Measurements from ENCODE around the gene FBXL16.
"Not testable (repeated sequence)": the region's sequence is repeated elsewhere in the genome, so short reads cannot be mapped to it uniquely, and the experiment has no call there.

The FBXL16 gene

GRCh38 chr16:708019-708418 lies 2.4 kb upstream of the FBXL16 start:
- DNase-seq = no peak

- no peak for DNase-seq
These were observed 1.5 kb upstream of the FBXL16 start for GRCh38 chr16:707062-707538.

GRCh38 chr16:706189-707061 lies 824 bp upstream of the FBXL16 start:
- DNase-seq = no peak

- no peak for DNase-seq
These were observed 835 bp downstream of the FBXL16 start for GRCh38 chr16:704552-705380.

GRCh38 chr16:704047-704446 lies 1.6 kb downstream of the FBXL16 start:
- DNase-seq = no peak

GRCh38 chr16:703406-703805 lies 2.2 kb downstream of the FBXL16 start:
- no peak for DNase-seq

GRCh38 chr16:702341-702740 lies 3.3 kb downstream of the FBXL16 start:
- DNase-seq = no peak

GRCh38 chr16:700684-701584 lies 4.7 kb downstream of the FBXL16 start:
- DNase-seq = peak in 1 of 2 donors; percentile 51

GRCh38 chr16:698911-699671 lies 6.5 kb downstream of the FBXL16 start:
- DNase-seq = no peak

GRCh38 chr16:695355-696089 lies 10.1 kb downstream of the FBXL16 start:
- DNase-seq = peak; percentile 57 to 69

GRCh38 chr16:694863-695354 lies 10.7 kb downstream of the FBXL16 start:
- DNase-seq = no peak

GRCh38 chr16:694187-694862 lies 11.3 kb downstream of the FBXL16 start:
- no peak for DNase-seq

- no peak for DNase-seq
These were observed 11.8 kb downstream of the FBXL16 start for GRCh38 chr16:693766-694165.

- DNase-seq = no peak
These were observed 12.2 kb downstream of the FBXL16 start for GRCh38 chr16:693364-693763.

- DNase-seq = no peak
These were observed 13.1 kb downstream of the FBXL16 start for GRCh38 chr16:692356-693108.

- DNase-seq = not testable (repeated sequence)
These were observed 14.4 kb downstream of the FBXL16 start for GRCh38 chr16:691242-691641.

- no peak for DNase-seq
These were observed 16.3 kb downstream of the FBXL16 start for GRCh38 chr16:689175-689897.

- no peak for DNase-seq
These were observed 18.1 kb downstream of the FBXL16 start for GRCh38 chr16:687499-687898.

Measured in stimulated activated CD4-positive, alpha-beta T cell treated with anti-CD3 and anti-CD28 coated beads, Interleukin-2, amount 100 ng/mL, for 48 hours (primary cell).